Fibroblast of skin of left biceps (primary cell): ENCODE data around the gene FCER2.
A peak's percentile ranks its signal among the peaks of the same experiment; 100 is the strongest.

Experiments
- DNase-seq, 2 experiments: peaks; one replicate each; pipeline ENCODE4 v3.0.0-alpha.2; 2013; ENCODE audit warnings: low read depth in 2 of 2

FCER2 gene

DNA sequence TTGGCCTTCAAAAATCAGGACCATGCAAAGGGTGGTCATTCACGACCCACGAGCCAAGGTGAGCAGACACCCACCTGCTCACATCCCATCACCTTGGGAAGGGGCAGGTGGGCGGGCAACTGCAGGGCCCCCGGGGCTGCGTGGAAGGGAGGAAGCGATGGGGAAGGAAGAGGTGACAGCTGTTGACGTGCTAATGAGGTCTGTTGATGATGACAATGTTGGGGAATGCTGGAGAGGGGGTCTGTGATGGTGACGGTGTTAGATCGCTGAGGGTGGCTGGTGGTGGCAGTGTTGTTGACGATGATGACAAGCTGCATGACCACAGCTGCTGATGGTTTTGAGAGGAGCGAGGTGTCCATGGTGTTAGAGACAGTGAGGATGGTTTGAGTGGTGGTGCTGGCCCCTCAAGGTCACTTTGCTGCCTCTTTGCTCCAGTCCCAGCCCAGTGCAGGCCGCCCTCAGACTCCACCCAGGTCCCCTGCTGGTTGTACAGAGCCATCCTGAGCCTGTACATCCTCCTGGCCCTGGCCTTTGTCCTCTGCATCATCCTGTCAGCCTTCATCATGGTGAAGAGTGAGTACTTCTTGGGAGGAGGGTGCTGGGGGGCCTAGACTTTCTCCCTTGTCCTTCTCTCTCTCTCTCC lies 24.1 kb downstream of the FCER2 start:
- no peak for DNase-seq

DNA sequence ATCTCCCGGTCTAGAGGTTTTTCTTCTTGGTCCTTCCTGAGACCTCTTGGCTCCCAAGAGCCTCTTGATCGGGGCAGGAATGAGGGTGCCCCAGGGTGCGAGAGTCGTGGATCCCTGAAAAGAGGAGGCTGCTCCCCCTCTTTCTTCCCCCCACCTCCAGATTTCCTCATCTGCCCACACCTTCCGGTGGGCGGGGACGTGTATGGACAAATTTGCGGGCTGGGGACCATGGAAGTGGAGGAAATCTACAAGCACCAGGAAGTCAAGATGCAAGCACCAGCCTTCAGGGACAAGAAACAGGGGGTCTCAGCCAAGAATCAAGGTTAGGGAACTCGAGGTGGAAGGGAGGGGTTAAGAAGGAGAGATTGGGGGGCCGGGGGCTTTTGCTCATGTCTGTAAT lies 25.1 kb downstream of the FCER2 start, which contains the start of gene MCEMP1:
TSS of gene MCEMP1 (plus strand) at position 237 of the 400 bp plus-strand sequence. CDS start at position 268, 31 bp downstream.
- DNase-seq = no peak

DNA sequence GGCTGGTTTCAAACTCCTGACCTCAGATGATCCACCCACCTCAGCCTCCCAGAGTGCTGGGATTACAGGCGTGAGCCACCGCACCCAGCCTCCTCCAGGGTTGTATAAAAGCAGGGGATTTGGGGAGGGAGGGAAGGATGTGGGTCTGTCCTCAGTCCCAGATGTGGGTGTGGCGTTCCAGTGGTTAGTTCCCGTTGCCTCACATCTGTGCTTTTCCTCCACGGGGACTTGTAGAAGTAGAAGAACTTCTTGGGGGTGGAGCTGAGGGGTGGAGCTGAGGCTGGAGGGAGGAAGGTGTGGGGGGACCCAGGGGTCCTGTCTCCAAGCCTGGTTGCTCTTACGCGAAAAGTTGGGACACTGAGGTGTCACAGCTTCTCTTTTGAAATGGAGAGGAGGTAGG lies 25.6 kb downstream of the FCER2 start:
- no peak for DNase-seq

DNA sequence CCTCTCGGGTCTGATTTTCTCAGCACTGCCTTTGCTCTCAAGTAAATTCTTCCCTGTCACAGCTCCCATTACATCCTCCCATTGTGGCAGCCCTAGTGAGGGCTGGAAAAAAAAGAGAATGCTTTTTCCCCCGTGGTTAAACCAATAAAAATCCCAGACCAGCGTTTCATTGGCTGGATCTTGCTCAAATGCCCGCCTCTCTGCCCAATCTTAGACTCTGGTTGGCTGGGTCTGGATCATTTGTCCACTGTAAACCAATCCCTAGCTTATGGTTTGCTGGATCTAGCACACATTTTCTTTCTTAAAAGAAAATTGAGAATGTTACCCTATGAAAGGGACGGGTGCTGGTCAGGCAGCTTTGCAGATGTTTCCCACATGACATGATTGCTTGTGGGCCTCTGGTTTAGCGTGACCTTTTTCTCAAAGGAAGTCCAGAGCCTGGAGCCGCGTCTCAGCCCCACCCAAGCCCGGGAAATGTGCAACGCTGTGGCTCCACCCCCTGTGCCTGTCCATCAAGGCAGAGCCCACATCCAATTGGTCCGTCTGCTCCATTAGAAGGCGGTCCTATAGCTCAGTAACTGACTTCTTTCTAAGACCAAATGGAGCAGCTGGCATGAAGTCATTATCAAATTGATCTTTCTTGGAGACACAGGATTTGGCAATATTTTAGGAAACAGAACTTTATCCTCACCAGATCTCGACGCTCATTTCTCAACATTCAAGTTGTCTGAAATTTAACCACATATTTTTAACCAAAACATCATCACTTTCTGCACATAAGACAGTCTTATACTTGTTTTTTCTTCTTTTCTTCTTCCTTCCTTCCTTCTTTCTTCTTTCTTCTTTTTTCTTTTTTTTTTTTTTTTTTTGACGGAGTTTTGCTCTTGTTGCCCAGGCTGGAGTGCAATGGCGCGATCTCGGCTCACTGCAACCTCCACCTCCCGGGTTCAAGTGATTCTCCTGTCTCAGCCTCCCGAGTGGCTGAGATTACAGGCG lies 27.6 kb downstream of the FCER2 start:
- DNase-seq = peak in 1 of 2 experiments; percentile 5

DNA sequence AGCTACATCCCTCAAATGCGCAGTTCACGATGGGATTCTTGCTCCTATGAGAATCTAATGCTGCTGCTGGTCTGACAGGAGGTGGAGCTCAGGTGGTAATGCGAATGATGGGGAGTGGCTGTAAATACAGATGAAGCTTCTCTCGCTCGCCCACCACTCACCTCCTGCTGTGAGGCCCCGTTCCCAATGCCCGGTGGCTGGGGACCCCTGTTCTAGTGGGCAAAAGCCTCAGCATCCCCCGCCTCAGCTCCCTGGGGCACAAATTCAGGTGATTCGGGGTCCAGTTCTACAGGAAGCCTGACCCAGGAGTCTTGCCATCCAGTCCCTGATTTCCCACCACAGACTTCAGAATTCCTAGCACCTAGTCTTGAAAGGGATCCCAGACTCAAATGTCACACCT lies 29.4 kb downstream of the FCER2 start:
- DNase-seq = no peak

DNA sequence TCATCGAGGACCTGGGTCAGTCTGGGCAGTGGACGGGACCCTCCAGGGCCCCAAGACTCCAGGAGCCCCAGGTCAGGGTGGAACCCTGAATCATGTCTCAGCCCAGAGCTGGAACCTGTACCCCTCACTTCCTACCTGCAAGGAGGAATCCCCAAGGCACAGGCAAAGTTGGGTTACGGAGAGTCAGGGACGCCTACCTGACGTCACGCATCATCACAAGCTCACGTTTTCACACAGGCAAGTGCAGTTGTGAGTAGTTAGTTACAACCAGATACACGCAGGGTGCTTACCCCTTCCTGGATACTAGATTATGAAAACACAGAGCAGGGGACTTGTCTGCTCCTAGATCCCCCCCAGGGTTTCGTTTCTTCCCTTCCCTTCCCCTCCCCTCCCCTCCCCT lies 31.1 kb downstream of the FCER2 start:
- no peak for DNase-seq

DNA sequence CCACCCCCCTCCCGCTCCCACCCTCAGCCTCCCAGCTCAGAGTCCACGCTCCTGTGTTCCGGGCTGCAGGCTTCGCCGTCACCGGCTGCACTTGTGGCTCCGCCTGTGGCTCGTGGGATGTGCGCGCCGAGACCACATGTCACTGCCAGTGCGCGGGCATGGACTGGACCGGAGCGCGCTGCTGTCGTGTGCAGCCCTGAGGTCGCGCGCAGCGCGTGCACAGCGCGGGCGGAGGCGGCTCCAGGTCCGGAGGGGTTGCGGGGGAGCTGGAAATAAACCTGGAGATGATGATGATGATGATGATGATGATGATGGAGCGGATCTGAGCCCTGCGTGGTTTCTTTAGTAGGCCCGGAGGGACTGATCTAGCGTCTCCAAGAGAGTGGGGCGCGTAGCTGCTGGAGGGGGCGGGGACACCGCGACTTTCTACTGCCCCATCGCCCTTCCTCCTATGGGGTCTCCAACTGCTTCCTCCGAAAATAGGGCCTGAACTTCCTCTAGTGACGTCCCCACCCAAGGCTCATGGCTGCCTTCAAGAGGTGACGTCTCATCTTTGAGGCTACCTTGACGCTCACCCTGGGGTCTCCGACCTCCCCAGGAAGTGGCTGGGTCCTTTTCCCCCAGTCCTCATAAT lies 31.7 kb downstream of the FCER2 start:
- DNase-seq = no peak

DNA sequence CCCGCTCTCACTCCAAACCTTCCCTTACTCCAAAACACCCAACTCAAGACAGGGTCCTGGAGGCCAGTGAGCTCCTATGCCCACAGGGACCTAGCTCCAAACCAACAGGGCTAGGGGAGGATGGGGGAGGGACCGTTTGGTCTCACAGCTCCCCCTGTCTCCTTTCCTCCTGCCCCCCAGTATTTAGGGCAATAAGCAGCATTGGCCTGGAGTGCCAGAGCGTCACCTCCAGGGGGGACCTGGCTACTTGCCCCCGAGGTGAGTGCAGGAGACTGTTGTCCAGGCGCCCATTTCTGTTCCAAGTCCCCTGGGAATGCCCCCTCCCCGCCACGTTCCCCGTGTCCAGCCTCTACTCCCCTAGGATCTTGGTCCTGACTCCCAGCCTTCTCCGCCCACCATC lies 32.3 kb downstream of the FCER2 start:
- DNase-seq = no peak

DNA sequence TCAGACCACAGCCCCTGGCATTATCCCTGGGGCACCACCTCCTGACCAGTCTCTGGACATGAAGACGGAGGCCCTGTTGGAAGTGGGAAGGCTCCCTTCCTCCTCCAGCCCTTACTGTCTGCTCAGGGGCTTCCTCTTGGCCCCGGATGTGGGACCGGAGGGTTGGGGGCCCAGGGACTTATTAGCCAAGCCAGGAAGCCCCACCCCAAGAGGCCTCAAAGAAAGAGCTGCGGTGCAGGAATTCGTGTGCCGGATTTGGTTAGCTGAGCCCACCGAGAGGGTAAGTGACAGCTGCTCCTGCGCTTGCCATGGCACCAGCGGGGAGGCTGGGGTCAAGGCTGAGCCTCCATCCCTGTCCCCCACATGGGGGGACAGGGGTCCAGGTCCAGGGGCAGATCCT lies 33.1 kb downstream of the FCER2 start, which contains the start of gene RETN:
TSS of gene RETN (plus strand) at position 208 of the 400 bp plus-strand sequence. CDS start 278 bp downstream, outside the sequence.
- no peak for DNase-seq

DNA sequence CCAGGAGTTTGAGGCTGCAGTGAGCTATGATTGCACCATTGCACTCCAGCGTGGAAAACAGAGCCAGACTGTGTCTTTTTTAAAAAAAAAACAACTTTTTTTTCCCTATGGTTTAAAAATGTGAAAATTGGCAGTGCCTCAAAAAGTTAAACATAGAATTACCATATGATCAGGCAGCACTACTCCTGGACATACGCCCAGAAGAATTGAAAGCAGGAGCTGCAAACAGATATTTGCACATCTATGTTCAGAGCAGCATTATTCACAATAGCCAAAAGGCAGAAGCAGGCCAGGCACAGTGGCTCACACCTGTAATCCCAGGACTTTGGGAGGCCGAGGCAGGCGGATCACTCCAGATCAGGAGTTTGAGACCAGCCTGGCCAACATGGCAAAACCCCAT lies 36.9 kb downstream of the FCER2 start:
- DNase-seq = peak; percentile 56 to 72

DNA sequence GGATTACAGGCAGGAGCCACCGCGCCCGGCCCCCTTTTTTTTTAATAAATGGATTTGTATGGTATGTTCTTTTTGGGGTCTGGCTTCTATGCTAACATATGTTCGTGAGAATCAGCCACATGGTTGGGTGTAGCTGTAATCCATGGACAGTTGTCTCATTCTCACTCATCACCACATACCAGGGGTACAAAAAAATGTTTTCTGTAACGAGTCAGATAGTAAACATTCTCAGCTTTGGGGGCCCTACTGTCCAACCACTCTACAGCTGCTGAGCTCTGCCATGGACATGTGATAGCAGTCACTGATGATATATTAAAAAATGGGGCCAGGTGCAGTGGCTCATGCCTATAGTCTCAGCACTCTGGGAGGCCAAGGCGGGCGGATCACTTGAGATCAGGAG lies 38.2 kb downstream of the FCER2 start:
- no peak for DNase-seq

DNA sequence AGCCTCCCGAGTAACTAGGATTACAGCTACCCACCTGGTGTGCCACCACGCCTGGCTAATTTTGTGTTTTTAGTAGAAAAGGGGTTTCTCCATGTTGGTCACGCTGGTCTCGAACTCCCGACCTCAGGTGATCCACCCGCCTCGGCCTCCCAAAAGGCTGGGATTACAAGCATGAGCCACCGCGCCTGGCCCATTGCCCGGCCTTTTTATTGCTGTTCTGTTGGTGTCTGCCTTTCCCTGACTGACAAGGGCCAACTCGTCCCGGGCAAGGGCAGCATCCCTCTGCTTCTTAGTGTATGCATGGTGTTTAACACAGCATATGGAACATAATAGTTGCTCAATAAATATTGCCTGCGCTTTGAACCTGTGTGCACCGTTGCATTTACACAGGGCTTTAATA lies 39.3 kb downstream of the FCER2 start:
- no peak for DNase-seq

DNA sequence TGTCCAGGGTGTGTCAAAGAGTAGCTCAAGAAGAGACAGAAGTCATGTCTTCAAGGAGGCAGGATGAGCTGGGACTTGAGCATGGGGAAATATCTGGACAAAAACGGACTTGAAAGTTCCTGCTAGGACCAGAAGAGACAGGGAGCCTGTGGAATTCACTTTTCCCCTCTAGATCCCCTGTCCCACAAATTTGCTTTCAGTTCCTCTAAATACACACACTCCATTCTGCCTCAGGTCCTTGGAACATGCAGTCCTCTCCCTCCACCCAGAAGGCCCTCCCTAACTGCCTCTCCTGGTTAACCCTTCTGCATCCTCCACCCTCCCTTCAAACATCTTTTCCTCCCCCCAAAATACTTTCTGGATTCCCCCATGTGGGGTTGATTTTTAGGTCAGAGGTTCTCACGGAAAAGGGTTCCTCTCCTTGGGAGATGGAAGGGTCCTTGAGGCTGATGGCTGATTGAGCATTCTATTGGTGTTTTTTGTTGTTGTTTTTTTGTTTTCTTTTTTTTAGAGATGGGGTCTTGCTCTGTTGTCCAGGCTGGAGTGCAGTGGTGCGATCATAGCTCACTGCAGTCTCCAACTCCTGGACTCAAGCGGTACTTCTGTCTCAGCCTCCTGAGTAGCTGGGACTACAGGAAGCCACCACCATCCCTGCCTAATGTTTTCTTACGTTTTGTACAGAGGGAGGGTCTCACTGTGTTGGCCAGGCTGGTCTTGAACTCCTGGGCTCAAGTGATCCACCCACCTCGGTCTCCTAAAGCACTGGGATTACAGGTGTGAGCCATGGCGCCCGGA lies 40.0 kb downstream of the FCER2 start:
- DNase-seq = no peak

DNA sequence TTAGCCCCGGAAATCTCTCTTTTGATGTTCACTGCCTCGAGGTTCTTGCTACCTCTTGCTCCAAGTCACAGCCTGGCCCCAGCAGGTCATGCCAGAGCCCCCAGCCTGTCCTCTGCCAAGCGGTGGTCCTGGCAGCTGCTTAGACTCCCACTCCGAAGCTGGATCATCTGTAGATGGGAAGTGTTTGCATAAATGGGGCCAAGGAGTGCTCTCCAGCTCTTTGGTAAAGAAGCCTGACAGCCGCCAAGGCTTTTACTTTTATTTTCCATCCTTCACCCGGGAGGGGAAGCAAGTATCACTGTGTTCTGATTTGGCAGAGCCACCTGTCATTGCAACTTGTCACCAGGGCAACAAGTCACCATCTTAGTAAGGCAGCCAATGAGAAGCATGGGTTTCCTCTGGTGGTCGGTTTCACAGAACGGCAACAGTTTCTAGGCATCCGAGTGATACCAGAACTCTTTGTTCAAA lies 43.7 kb downstream of the FCER2 start:
- DNase-seq = no peak

DNA sequence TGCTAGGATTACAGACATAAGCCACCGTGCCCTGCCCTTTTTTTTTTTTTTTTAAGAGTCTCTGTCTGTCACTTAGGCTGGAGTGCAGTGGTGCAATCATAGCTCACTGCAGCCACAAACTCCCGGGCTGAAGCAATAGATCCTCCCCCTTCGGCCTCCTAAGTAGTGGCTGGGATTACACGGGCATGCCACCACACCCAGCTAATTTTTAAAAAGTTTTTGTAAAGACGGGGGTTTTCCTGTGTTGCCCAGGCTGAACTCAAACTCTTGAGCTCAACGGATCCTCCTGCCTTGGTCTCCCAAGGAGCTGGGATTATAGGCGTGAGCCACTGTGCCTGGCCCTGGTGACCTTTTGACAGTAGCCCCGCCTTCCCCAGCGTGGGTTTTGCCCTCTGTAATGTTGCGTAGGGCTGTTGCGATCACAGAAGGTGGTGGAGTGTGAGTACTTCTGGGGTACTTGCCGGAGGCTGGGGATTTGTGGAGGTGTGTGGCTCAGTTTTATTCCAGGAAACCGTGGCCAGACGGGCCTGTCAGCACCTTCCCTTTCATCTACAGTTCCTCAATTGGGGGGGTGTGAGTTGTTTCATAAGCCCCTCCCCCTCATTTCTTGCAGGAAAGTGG lies 44.7 kb downstream of the FCER2 start:
- DNase-seq = no peak

DNA sequence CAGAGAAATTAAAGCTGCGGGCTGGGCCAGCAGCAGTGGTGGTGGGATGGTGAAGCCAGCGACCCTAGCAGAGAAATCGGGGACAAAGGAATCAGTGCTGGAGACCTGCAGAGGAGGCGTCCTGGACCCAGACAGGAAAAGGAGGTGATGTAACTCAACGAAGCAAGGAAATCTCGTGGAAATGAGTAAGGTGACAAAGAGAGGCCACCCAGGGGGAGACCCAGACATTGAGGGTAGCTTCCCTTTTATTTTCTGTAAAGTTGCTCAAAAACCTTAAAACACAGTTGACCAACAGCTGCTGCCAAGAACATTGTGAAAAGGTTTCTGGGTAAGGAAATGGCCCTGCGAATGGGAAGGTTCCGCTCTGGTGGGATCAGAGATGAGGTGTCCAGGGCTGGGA lies 46.4 kb downstream of the FCER2 start:
- DNase-seq = no peak

DNA sequence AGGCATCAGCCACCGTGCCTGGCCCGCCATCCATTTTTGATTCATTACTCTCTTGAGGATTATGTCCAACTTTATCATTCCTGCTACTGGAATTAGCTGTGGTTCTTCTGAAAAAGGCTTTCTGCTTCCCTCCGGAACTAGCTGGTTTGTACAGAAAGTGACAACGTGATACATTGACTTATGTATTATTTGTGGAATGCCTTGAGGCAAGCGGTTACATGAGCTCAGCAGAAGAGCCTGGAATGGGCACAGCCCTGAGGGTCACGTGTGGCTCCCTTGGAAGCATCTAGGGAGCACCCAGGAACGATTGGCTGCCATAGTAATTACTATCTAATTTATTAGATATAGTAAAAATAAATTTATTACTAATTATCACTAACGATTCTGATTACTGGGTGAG lies 47.5 kb downstream of the FCER2 start:
- DNase-seq = no peak

DNA sequence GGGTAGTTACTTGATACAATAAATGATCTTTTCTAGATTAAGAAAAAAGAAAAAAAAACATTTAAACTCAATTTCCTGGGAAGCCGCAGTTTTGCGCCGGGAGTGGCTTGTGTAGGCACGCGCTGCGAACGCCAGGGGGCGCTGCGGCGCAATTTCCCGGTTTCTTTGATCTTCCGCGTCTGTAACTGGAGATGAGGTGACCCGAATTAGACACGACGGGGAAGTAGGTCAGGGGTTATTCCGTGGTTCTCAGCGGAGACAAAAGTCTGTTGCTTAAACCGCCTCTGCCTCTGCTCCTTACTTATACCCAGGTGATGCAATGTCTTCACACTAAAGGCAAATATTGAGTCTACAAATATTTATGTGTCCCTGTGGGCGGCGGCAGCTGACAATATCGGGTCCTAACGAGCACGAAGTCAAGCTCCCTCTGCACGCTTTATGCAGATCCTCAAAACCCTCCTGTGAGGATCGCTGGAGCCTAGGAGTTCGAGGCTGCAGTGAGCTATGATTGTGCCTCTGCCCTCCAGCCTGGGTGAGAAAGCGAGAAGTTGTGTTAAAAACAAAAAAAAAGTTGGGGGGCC lies 49.8 kb downstream of the FCER2 start:
- peak in 1 of 2 experiments; percentile 23 for DNase-seq

DNA sequence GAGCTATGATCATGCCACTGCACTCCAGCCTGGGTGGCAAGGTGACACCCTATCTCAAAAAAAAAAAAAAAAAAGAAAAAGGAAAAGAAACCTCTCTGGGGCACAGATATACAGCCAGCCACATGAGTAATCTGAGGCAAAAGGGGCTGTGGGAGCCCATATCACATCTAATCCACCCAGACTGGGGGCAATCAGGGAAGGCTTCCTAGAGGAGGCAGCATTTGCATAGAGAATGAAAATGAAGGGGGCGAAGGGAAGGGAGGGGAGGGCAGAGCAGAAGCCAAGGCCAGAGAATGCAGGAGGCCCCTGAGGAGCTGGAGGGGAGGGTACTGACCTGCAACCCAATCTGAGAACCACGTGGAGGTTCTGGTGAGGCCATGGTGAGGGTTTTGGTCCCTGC lies 51.8 kb downstream of the FCER2 start:
- no peak for DNase-seq

DNA sequence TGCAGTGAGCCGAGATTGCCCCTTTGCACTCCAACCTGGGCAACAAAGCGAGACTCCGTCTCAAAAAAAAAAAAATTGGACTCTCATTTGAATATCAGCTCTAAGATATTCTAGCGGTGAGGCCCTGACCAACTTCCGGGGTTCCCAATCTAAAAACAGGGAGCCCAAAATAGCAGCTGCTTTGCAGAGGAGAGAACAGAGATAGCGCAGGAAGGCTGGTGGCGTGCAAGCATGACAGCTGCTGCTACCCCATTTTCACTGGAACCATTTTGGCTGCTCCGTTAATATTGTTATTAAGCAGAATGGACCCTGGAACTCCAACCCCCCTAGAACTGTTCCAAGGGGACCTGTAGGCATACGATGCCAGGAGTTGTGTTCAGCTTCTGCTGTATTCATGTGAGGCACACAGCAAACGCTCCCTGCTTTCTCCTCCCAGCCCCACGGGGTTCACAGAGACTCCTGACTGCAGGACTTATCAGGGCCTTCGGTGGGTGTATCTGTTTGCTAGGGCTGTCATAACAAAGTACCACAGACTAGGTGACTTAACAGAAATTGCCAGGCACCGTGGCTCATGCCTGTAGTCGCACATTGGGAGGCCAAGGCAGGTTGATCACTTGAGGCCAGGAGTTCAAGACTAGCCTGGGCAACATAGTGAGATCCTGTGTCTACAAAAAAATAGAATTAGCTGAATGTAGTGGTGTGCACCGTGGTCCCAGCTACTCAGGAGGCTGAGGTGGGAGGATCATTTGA lies 53.5 kb downstream of the FCER2 start:
- no peak for DNase-seq
